HG02973 (cell line): ENCODE data around the gene FCAMR.

Experiments
- ATAC-seq: cut with Tn5 transposase; IDR thresholded peaks from one replicate; pipeline ENCODE4 v1.9.1; 2021; ENCODE audit warnings: moderate library complexity; ENCODE audit not compliant: unreplicated experiment

Gene FCAMR

DNA sequence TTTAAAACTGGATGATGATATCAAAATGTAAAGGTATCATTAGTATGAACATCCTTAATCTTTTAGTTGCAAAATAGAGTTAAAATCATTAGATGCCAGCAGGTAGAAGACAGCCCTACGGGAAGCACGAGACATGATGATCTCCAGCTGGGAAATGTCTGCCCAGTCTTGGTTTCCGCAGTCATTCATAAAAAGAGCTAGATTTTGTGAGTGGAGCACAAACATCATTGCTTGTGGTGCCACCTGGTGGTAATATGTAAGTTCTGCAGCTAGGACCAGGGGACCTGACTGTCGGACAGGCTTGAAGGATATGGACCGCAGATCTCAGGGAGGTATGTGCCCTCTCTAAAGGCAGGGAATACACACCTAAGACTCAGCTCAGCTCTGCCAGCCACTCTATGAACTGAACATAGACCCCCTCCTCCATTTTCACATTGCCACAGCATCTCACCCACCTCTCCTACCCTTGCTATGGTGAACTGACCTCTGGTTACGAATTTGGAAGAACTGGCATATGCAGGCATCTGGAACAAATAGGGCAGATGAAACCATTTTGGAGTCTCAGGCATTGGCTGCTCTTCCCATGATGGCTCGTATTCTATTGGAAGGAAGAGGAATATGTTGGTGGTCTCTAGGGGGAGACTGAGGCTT, 57.7 kb downstream of the FCAMR start:
- ATAC-seq, result peak; percentile 46

DNA sequence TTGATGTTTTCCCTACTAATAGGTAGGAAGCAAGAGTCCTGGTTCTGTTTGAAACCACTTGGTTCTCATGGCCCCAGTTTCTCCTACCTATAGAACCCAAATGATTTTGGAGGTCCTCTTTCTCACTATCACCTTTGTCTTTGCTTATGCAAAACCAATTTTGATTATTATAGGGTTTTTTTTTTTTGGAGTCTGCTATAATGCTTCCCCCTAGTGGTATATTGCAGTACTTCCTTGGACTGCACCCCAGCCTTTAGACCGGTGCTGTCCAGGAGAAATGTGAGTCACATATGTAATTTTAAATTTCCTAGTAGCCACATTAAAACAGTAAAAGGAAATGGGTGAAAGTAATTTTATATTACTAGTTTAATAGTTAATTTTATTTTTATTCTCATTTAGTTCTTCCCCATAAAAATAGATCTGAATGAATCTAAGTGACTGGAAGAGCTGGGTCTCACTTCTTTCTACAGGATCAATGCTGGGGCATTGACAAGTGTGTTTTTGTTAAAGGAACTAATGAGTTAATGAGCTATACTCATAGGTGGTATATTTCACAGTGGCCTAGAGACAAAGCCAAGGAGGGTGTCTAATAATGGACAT, 59.1 kb downstream of the FCAMR start:
- ATAC-seq, result no peak

DNA sequence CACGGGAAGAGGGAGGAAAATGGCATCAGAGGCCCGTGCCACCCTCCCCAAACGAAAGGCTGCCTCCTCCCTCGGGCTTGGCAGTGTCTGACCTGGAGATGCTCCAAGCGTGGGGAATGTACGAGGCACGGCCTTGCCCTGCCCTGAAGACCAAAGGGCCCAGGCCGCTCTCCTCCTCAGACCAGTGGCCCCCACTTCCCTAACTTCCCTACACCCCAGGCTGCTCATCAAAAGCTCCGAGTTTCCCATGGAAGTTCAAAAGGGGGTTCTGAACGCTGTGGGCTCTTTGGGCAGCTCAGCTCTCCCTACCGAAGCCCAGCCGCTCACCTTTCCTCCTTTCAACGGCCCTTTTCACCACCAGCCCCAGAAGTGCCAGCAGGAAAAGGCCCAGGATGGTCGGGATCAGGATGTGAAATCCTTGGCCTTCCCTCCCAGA, 60.4 kb downstream of the FCAMR start:
- ATAC-seq, result no peak

DNA sequence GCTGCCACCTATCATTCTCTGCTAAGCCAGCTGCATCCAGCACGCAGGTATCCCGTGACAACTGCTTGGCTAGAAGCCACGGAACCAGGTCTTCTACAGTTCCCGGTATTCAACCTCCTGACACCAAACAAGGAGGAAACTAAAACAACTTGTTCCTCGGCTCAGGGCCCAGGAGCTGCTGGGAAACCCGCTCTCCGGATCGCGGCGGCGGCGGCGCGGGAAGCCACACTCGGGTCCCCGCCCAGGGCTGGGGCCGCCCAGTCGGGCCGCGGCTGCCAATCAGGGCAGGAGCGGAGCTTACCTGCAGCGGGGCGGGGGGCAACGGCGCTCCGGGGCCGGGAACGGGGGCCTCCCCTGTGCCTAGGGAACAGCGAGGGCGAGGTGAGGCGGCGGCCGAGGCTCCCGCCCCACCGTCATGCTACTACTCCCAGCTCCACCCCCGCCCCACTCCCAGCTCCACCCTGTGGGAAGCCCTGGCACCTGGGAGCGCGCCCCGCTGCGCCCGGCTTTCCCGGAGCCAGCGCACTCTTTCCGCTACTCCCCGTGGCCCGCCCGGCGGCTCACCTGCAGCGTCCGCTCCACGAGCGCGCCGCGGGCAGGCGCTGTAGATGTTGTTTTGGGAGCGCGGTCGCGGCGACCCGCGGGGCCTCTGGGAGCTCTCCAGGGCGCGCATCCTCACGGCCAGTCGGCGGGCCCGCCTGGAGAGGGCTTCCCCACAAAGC, 60.9 kb downstream of the FCAMR start:
- ATAC-seq, result no peak

DNA sequence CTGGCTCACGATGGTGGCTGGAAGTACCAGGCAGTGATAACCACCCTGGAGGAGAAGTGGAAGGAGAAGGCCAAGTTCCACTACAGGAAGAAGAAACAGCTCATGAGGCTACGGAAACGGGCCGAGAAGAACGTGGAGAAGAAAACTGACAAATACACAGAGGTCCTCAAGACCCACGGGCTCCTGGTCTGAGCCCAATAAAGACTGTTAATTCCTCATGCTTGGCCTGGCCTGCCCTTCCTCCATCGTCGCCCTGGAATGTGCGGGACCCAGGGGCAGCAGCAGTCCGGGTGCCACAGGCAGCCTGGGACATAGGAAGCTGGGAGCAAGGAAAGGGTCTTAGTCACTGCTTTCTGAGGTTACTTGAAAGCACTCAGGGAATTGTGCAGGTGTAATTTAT, 62.2 kb downstream of the FCAMR start:
- no peak for ATAC-seq
